ENCODE data around the gene NSUN4.

The NSUN4 gene

GRCh38 chr1:46396441-46397398 is 56.1 kb downstream of the NSUN4 start:
- H3K27ac ChIP-seq, result no peak overlapping the region
- peaks cover 72% of the 10 kb centered on the region for H3K4me1 ChIP-seq
- no peak for TF ChIP-seq Cebpa-rat (IDR thresholded peaks at IDR 0.05)
- H3K4me2 ChIP-seq, result peak overlapping the region; percentile 94
- H3K4me3 ChIP-seq, result no peak overlapping the region
- H3K9me3 ChIP-seq, result peaks cover 15% of the 10 kb centered on the region
- no peak overlapping the region for H3K9ac ChIP-seq
- peaks cover 21% of the 10 kb centered on the region for H4K20me1 ChIP-seq
- H3K27me3 ChIP-seq, result no peaks in the 10 kb centered on the region; the same call in 1 of the 2 replicates
- H3K36me3 ChIP-seq, result no peaks in the 10 kb centered on the region

- no peak for TF ChIP-seq Cebpa-rat (IDR thresholded peaks at IDR 0.05)
- peak overlapping the region; percentile 80 for H3K27ac ChIP-seq
- peaks cover 17% of the 10 kb centered on the region for H3K36me3 ChIP-seq
- H3K4me2 ChIP-seq, result peak overlapping the region; percentile 95
- H4K20me1 ChIP-seq, result peaks cover 41% of the 10 kb centered on the region
- H3K4me3 ChIP-seq, result peak overlapping the region; percentile 55
- H3K27me3 ChIP-seq, result no peaks in the 10 kb centered on the region
- peak overlapping the region; percentile 63; the same call in 1 of the 2 replicates for H3K9ac ChIP-seq
- peaks cover 88% of the 10 kb centered on the region for H3K4me1 ChIP-seq
- no peaks in the 10 kb centered on the region for H3K9me3 ChIP-seq
Observed at GRCh38 chr1:46399307-46399706, 58.7 kb downstream of the NSUN4 start.

- Histone ChIP-seq H3K27me3 (no peaks in the 10 kb centered on the region), H3K4me2 (peak overlapping the region; percentile 95), H3K4me3 (peak overlapping the region; percentile 55; the same call in 1 of the 2 replicates), H3K9me3 (no peaks in the 10 kb centered on the region), H3K9ac (peak overlapping the region; percentile 55; the same call in 1 of the 2 replicates), H3K4me1 (peaks cover 89% of the 10 kb centered on the region), H3K36me3 (peaks cover 28% of the 10 kb centered on the region), H3K27ac (peak overlapping the region; percentile 80), H4K20me1 (peaks cover 45% of the 10 kb centered on the region)
- no peak for TF ChIP-seq Cebpa-rat (IDR thresholded peaks at IDR 0.05)
Observed at GRCh38 chr1:46400421-46400820, 59.8 kb downstream of the NSUN4 start.

GRCh38 chr1:46401154-46401913 is 60.7 kb downstream of the NSUN4 start:
- peak overlapping the region; percentile 78 for H3K4me2 ChIP-seq

GRCh38 chr1:46401964-46402626 is 61.5 kb downstream of the NSUN4 start:
- no peak for TF ChIP-seq Cebpa-rat (IDR thresholded peaks at IDR 0.05)
- peak overlapping the region; percentile 78 for H3K4me2 ChIP-seq

More at GRCh38 chr1:46401154-46401913, 60.7 kb downstream of the NSUN4 start:
- Histone ChIP-seq H3K27me3 (no peaks in the 10 kb centered on the region), H3K9ac (peak overlapping the region; percentile 25; the same call in 1 of the 2 replicates), H3K27ac (peak overlapping the region; percentile 62), H3K36me3 (peaks cover 37% of the 10 kb centered on the region), H3K9me3 (no peaks in the 10 kb centered on the region), H3K4me3 (no peak overlapping the region), H3K4me1 (peaks cover 86% of the 10 kb centered on the region), H4K20me1 (peaks cover 46% of the 10 kb centered on the region; the same call in 1 of the 2 replicates)
- no peak for TF ChIP-seq Cebpa-rat (IDR thresholded peaks at IDR 0.05)

GRCh38 chr1:46403916-46404315 is 63.3 kb downstream of the NSUN4 start:
- no peak for TF ChIP-seq Cebpa-rat (IDR thresholded peaks at IDR 0.05)
- H4K20me1 ChIP-seq, result peaks cover 68% of the 10 kb centered on the region
- H3K27ac ChIP-seq, result peak overlapping the region; percentile 60; the same call in 1 of the 2 replicates
- H3K4me2 ChIP-seq, result no peak overlapping the region; the same call in 1 of the 2 replicates
- no peaks in the 10 kb centered on the region for H3K27me3 ChIP-seq
- no peaks in the 10 kb centered on the region for H3K9me3 ChIP-seq
- H3K36me3 ChIP-seq, result peaks cover 60% of the 10 kb centered on the region
- H3K4me3 ChIP-seq, result no peak overlapping the region
- H3K9ac ChIP-seq, result peak overlapping the region; percentile 29; the same call in 1 of the 2 replicates
- H3K4me1 ChIP-seq, result peaks cover 63% of the 10 kb centered on the region

More at GRCh38 chr1:46401964-46402626, 61.5 kb downstream of the NSUN4 start:
- no peaks in the 10 kb centered on the region for H3K9me3 ChIP-seq
- peaks cover 81% of the 10 kb centered on the region for H3K4me1 ChIP-seq
- peaks cover 42% of the 10 kb centered on the region for H3K36me3 ChIP-seq
- peak overlapping the region; percentile 25; the same call in 1 of the 2 replicates for H3K9ac ChIP-seq
- H4K20me1 ChIP-seq, result peaks cover 50% of the 10 kb centered on the region
- H3K4me3 ChIP-seq, result no peak overlapping the region
- peak overlapping the region; percentile 62 for H3K27ac ChIP-seq
- no peaks in the 10 kb centered on the region for H3K27me3 ChIP-seq

GRCh38 chr1:46404482-46405196 is 64.0 kb downstream of the NSUN4 start:
- Histone ChIP-seq H3K4me1 (peaks cover 55% of the 10 kb centered on the region), H3K9me3 (no peaks in the 10 kb centered on the region), H3K27me3 (no peaks in the 10 kb centered on the region), H3K4me3 (no peak overlapping the region), H4K20me1 (peaks cover 75% of the 10 kb centered on the region), H3K36me3 (peaks cover 67% of the 10 kb centered on the region), H3K4me2 (peak overlapping the region; percentile 42; the same call in 1 of the 2 replicates), H3K9ac (peak overlapping the region; percentile 48; the same call in 1 of the 2 replicates), H3K27ac (peak overlapping the region; percentile 60; the same call in 1 of the 2 replicates)
- TF ChIP-seq Cebpa-rat (IDR thresholded peaks at IDR 0.05), result no peak

- Histone ChIP-seq H3K9me3 (no peaks in the 10 kb centered on the region), H4K20me1 (peaks cover 80% of the 10 kb centered on the region), H3K36me3 (peaks cover 73% of the 10 kb centered on the region), H3K9ac (peak overlapping the region; percentile 48; the same call in 1 of the 2 replicates), H3K4me3 (no peak overlapping the region), H3K4me2 (peak overlapping the region; percentile 42; the same call in 1 of the 2 replicates), H3K27me3 (no peaks in the 10 kb centered on the region), H3K27ac (peak overlapping the region; percentile 60; the same call in 1 of the 2 replicates), H3K4me1 (peaks cover 50% of the 10 kb centered on the region)
- no peak for TF ChIP-seq Cebpa-rat (IDR thresholded peaks at IDR 0.05)
Observed at GRCh38 chr1:46405197-46405555, 64.6 kb downstream of the NSUN4 start.

All from BLaER1 (cell line).